Superior temporal gyrus (tissue), 1 donor: ENCODE measurements around the gene RTL5.
A peak's percentile ranks its signal among the peaks of the same experiment; 100 is the strongest.
"Not testable (repeated sequence)": the region's sequence is repeated elsewhere in the genome, so short reads cannot be mapped to it uniquely, and the experiment has no call there.

ENCODE experiments used
- DNase-seq: peaks from one replicate; pipeline ENCODE4 v3.0.0-alpha.2; 2016; ENCODE audit errors: extremely low spot score

RTL5 gene

DNA sequence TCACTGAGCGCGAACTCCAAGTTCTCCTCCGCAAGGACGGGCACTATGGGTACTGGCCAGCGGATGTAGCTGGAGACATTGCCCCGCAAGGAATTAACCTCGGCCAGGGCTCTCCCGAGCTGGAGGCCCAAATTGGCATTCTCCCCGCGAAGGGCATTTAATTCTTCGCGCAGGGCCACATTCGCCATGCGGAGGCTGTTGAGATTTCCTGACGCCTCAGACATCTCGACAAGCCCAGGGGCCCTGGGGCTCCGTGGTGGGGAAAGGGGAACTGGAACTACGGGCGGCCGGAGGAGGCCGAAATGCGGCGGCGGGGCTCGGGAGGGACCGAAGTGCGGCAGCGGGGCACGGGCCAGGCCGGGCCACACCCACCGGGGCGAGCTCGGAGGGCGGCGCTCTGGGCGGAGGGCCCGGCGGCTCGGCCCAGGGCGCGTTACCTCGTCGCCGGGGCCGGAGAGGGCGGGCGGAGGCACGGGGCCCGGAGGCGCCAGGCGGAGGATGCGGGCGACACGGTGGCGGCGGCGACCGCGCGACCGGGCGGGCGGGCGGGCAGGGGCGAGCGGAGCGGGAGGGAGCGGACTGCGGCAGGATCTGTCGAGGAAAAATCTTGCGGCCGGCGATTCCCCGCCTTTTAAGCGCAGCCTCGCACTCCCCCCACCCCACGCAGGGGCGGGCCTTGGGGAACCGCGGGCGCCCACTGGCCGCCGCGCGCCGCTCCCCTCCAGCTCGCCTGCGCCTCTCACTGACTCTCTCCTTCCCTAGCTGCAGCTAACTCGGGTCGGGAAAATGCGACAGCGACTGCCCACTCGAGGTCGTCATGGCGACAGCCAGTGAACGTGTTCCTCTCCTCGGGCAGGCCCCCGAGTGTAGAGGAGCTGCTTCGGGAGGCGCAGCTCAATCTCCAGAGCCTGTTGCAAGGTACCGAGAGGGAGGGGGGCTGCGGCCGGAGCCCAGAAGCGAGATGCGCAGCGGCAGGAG is at the start of gene RTL5:
RTL5 (minus strand) TSS at position 599 of the 978 bp plus-strand sequence.
- DNase-seq, result peak; percentile 82

DNA sequence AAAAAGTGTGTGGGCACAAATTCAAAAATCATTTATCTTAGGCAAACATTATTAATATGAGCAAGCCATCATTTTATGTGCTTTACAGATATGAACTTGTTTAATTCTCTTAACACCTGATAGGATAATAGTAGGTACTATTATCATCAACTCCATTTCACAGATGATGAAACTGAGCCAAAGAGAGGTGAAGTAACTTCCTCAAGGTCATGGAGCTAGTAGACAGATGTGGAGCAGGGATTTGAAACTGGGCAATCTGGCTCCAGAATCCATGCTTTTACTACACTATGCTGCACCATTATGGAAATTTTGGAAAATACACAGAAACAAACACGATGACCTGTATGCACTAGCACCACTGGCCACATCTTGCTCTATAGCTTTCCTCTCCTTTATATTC is 48.8 kb upstream of the RTL5 start:
- no peak for DNase-seq

DNA sequence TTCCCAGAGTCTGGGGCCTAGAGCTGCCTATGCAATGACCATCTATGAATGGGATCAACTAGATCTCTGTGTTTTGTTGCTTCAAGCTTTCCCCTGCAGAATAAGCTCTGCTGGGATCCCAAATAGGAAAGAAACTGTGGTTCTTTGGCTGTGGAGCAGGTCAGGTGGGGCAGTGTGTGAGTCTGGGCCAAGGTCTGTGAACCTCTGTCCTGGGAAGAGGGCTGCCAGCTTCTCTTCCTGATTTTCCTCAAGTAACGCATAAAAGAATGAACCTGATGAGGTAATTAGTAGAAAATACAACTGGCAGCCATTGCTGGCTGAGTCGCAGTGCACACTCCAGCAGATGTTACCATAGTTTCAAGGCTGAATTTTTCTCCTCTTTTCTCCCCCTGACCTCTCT is 45.3 kb upstream of the RTL5 start:
- no peak for DNase-seq

DNA sequence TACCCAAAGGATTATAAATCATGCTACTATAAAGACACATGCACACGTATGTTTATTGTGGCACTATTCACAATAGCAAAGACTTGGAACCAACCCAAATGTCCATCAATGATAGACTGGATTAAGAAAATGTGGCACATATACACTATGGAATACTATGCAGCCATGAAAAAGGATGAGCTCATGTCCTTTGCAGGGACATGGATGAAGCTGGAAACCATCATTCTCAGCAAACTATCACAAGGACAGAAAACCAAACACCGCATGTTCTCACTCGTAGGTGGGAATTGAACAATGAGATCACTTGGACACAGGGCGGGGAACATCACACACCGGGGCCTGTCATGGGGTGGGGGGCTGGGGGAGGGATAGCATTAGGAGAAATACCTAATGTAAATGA is 44.6 kb upstream of the RTL5 start:
- not testable (repeated sequence) for DNase-seq

GRCh38 chrX:72169008-72169728 is 37.5 kb upstream of the RTL5 start:
- no peak for DNase-seq

DNA sequence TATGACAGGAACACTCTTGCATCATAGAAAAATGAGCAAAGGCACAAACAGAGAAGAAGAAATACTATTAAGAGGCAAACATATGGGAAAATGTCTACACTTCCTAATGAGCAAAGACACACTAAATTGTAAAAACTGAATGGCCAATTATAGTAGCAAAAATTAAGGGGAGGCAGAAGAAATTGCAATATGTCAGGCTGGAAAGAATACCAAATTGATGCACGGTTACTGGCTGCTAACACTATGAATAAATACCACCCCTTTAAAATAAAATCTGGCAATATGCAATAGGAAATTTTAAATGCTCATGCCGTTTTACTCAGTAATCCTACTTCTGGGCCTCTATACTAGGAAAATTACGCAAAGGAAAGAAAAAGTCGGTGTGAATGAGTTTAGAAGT is 33.8 kb upstream of the RTL5 start:
- no peak for DNase-seq

DNA sequence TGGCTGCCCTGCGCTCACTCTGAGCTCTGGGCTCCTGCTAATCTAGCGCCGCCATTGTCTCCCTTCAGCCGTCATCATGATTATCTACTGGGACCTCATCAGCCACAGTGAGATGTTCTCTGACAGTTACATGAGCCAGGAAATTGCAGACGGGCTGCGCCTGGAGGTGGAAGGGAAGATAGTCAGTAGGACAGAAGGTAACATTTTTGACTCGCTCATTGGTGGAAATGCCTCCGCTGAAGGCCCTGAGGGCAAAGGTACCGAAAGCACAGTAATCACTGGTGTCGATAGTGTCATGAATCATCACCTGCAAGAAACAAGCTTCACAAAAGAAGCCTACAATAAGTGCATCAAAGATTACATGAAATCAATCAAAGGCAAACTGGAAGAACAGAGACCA is 28.1 kb upstream of the RTL5 start:
- no peak for DNase-seq

DNA sequence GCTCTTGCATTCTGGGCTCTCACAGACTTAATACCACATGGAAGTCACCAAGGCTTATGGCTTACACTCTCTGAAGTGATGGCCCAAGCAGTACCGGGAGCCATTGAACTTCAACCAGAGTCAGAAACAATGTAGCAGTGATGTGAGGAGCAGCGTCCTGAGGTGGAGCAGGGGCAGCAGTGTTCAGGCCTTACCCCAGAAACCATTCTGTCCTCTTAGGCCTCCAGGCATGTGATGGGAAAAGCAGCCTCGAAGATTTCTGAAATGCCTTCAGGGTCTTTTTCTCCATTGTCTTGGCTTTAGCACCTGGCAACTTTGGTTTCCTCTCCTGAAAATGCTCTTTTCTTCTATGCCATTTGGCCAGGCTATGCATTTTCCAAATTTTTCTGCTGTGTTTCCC is 27.1 kb upstream of the RTL5 start:
- no peak for DNase-seq

GRCh38 chrX:72146527-72146926 is 14.8 kb upstream of the RTL5 start:
- no peak for DNase-seq

DNA sequence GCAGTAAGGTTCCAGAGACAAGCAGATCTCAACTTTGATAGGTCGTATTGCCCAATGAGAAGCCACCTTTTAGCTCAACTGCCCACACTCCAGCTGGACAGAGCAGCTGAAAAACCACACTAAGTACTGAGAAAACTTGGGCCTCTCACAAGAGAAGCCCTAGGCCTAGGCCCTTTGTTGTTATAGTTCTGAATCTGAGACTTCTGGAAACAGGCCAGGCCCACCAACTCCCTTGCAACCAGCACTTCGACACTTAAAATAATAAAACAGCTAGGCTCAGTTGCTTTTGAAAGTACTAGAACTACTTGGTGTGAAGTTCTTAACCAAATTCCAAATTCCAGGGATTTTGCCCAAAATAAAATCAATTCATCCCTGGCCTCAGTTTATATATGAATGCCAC is 13.5 kb upstream of the RTL5 start:
- no peak for DNase-seq

- no peak for DNase-seq
Measured at GRCh38 chrX:72143609-72143907, 11.8 kb upstream of the RTL5 start.

GRCh38 chrX:72142794-72143608 is 11.3 kb upstream of the RTL5 start:
- DNase-seq, result no peak

- no peak for DNase-seq
Measured at GRCh38 chrX:72142094-72142793, 10.5 kb upstream of the RTL5 start.

DNA sequence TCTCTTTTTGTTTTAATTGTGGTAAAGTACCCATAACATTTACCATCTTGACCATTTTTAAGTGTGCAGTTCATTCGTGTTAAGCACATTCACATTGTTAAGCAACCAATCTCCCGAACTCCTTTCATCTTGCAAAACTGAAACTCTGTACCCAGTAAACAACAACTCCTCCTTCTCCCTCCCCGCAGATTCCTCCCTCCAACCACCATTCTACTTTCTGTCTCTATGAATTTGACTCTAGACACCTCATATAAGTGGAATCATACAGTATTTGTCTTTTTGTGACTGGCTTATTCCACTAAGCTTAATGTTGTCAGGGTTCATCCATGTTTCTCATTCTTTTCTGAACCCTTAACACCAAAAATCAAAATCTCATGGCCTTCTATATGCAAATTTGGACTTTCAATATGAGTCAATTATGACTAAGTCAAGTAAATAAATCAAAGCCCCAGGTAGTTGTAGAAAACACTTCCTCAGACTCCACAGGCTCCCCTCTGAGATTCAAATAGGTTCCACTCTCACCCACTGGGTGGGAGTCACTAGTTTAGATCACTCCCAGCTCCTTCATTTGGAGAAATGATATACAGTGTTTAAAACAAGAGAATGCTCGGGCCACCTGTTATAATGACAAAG is 9.8 kb upstream of the RTL5 start:
- no peak for DNase-seq

DNA sequence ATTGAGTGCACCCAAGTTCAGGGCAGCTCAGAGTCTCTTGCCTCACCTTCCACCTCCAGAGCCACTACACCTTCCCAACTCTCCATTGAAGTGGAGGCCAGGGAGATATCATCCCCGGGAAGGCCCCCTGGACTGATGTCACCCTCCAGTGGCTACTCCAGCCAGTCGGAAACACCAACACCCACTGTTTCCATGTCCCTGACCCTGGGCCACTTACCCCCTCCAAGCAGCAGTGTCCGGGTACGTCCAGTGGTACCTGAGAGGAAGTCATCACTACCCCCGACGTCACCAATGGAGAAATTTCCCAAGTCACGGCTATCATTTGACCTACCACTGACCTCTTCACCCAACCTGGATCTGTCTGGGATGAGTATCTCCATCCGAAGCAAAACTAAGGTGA is 7.8 kb upstream of the RTL5 start:
- DNase-seq, result no peak

DNA sequence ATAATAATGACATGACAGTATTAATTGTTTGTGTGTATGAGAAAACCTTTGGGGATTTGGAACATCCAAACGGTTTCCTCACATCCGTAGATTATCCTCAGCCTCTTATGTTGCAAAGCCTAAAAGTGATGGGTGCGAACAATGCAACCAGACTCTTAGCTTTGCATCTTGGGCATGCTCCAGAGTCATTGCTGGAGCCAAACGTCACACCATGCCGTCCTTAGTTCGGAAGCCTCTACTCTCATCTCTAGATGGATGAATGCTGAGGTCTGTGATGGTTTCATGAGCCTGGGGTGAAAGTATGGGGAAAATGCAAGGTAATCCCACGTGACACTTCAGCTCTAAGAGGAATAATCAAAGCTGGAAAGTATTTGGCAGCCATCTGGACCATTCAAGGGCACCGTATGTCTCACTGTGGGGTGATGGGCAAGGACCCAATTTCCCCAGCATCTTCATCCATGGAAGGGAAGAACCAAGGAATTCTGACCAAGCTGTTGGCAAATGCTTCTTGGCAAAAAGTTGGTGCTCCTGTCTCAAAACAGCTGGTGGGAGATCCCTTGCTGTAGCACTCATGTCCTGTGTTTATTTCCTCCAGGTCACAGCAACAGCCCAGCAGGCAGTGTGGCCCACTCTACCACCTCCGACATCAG is 6.3 kb upstream of the RTL5 start:
- no peak for DNase-seq

DNA sequence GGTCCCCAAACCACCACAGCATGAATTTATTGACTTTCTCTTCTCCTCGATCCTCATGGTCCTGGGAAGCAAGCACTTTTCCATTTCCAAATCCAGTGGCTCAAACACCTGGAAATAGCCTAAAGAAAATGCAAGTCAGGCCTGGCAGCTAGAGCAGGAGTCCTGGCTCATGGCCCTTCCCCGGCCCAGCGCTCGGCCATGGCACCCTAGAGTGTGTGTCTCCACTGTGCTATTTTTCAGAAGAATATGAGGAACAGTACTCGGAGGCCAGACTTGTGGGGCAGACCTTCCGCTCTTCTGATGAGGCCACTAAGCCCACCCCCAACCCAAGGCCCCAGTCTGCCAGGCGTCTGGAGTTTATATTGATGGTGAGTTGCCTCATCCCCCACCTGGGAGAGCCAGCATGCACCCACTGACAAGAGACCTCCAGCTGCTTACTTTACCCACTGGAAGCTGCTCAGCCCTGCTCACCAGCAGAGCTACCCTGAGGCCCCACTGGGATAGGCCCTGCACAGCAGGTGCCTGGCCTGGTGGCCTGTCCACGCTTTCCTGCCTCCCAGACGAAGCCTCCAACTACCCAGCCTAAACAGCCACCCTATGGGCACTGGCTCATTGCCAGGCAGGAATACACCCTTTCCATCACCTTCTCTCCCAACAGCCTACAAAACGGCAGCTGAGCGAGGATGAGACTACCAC is 2.3 kb upstream of the RTL5 start:
- DNase-seq, result no peak

DNA sequence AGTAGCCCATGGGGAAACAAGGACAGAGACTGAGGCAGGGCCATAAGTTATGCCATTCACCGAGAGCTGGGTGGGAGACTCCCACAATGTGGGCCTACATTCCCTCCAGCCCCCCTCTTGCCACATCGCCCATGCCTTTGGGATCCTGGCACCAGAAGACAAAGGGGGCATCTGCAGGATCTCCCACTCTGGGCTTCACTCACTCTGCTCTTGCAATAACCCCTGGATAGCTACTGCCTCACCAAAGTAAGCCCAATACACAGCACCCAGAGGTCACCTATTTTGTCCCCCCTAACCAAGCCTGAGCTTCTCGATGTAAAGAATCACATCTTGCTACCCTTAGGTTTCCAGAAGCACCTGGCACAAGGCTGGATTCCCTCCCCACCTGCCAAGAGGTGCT is 741 bp upstream of the RTL5 start:
- DNase-seq, result no peak

DNA sequence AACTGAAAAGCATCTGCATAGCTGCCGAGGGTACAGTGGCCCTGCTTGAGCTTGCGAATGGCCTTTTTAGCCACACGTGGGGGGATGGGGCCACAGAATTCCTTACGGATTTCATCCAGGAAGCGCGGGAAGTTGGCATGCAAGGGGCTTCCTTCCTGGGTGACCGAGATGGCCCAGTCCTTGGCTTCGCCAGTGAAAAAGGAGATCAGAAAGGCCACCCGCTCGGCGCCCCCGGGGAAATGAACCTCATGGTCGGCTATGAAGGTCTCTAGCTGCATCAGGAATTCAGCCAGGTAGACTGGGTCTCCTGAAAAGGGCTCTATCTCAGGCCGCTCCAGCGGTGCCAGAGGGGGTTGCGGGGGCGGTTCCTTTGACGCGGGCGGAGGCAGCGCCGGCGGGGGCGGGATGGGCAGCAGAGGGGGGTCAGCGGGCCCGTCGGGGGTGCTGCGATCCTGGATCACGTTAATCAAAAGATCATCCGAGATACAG is 909 bp downstream of the RTL5 start:
- DNase-seq, result no peak
